ENCODE results near the gene RPL23. TPM values are rescaled to one million over a fixed set of nuclear protein-coding genes. Genes with fewer than 3 reads are reported as not detected.
A peak's percentile ranks its signal among the peaks of the same experiment; 100 is the strongest.

Gene RPL23
- total and polyA plus RNA-seq, 10 of the 15 experiments (the other 5 are each of a cell fraction or from before 2014, with no cell fraction given) = 2,200 to 4,821 (median 3,043) TPM

- peak; percentile 92 for TF ChIP-seq RUNX3 (IDR thresholded peaks at IDR 0.05; ENCODE audit: low read length)
- peak; percentile 95 for TF ChIP-seq NBN (IDR thresholded peaks at IDR 0.05)
- peak; percentile 60; the same call in 1 of the 2 replicates for TF ChIP-seq TCF12 (IDR thresholded peaks at IDR 0.05; ENCODE audit: low read depth, low read length)
- no peak for TF ChIP-seq NFYA (IDR thresholded peaks at IDR 0.05; ENCODE audit: borderline replicate concordance, low read depth, low read length)
- no peak; the same call in 1 of the 2 replicates for TF ChIP-seq CBX5 (IDR thresholded peaks at IDR 0.05; ENCODE audit: low read depth)
- TF ChIP-seq SKIL (IDR thresholded peaks at IDR 0.05; ENCODE audit: low read depth, poor library complexity, severe bottlenecking) = peak; percentile 90
- no peak for TF ChIP-seq JUND (IDR thresholded peaks at IDR 0.05; ENCODE audit: low read depth, low read length)
- 0 out of 2 replicates have a peak, but pooled peaks have one; percentile 7 for TF ChIP-seq TCF7 (IDR thresholded peaks at IDR 0.05; ENCODE audit: borderline replicate concordance)
- 0 out of 2 replicates have a peak, but pooled peaks have one; percentile 31 for TF ChIP-seq E2F4 (IDR thresholded peaks at IDR 0.05; ENCODE audit: low read depth, low read length)
- peak in 1 of 2 experiments; percentile 46; a peak in 1 of 4 replicates for TF ChIP-seq EP300 (IDR thresholded peaks at IDR 0.05; ENCODE audit: borderline replicate concordance in 1 of 2, control insufficient read depth in 1 of 2, low read depth in 2 of 2, low read length in 2 of 2)
- no peak; the same call in 1 of the 2 replicates for TF ChIP-seq MAX (IDR thresholded peaks at IDR 0.05; ENCODE audit: low read depth, low read length)
- TF ChIP-seq, protein P1, sequence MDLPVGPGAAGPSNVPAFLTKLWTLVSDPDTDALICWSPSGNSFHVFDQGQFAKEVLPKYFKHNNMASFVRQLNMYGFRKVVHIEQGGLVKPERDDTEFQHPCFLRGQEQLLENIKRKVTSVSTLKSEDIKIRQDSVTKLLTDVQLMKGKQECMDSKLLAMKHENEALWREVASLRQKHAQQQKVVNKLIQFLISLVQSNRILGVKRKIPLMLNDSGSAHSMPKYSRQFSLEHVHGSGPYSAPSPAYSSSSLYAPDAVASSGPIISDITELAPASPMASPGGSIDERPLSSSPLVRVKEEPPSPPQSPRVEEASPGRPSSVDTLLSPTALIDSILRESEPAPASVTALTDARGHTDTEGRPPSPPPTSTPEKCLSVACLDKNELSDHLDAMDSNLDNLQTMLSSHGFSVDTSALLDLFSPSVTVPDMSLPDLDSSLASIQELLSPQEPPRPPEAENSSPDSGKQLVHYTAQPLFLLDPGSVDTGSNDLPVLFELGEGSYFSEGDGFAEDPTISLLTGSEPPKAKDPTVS (IDR thresholded peaks at IDR 0.05; ENCODE audit: low read depth, low read length) = no peak
- peak; percentile 14; the same call in 1 of the 2 replicates for TF ChIP-seq MXI1 (IDR thresholded peaks at IDR 0.05; ENCODE audit: low read depth, low read length)
- TF ChIP-seq, protein P2, sequence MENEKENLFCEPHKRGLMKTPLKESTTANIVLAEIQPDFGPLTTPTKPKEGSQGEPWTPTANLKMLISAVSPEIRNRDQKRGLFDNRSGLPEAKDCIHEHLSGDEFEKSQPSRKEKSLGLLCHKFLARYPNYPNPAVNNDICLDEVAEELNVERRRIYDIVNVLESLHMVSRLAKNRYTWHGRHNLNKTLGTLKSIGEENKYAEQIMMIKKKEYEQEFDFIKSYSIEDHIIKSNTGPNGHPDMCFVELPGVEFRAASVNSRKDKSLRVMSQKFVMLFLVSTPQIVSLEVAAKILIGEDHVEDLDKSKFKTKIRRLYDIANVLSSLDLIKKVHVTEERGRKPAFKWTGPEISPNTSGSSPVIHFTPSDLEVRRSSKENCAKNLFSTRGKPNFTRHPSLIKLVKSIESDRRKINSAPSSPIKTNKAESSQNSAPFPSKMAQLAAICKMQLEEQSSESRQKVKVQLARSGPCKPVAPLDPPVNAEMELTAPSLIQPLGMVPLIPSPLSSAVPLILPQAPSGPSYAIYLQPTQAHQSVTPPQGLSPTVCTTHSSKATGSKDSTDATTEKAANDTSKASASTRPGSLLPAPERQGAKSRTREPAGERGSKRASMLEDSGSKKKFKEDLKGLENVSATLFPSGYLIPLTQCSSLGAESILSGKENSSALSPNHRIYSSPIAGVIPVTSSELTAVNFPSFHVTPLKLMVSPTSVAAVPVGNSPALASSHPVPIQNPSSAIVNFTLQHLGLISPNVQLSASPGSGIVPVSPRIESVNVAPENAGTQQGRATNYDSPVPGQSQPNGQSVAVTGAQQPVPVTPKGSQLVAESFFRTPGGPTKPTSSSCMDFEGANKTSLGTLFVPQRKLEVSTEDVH (IDR thresholded peaks at IDR 0.05; ENCODE audit: low read depth, partially characterized antibody) = peak; percentile 65
- TF ChIP-seq CTCF (IDR thresholded peaks at IDR 0.05 in 2 of 3, conservative IDR thresholded peaks at IDR 0.05 in 1 of 3; ENCODE audit: control insufficient read depth in 2 of 3, extremely low read depth in 1 of 3, insufficient read depth in 1 of 3, low read depth in 3 of 3, low read length in 3 of 3) = peak; percentile 43 to 49 (median 46)
- TF ChIP-seq EGR1 (IDR thresholded peaks at IDR 0.05; ENCODE audit: borderline replicate concordance in 1 of 2, low read depth in 2 of 2, low read length in 2 of 2) = peak in 1 of 2 experiments; percentile 66; a peak in 1 of 3 replicates
These were observed 15.4 kb upstream of the RPL23 start (continued) for GRCh38 chr17:38868817-38869525.

Measured in GM12878 (cell line).